Posterior vena cava (tissue), 2 donors: ENCODE data around the gene CPSF2. TPM values are rescaled to one million over a fixed set of nuclear protein-coding genes. Genes with fewer than 3 reads are reported as not detected.

ENCODE experiments used
- DNase-seq: peaks from one replicate; pipeline ENCODE4 v3.0.0-alpha.2; 2020; ENCODE audit warnings: low spot score
- intact Hi-C, 2 donors: fragments of 100-400 bp; cut with DNase I; formaldehyde crosslinking; loops; one replicate each; pipeline versions ENCODE4 v1.14.1 to v1.14.2; 2022 to 2023
- total RNA-seq, 2 donors: library from RNA; stranded (reverse); fragmentation: NEBNext Ultra II Directional; extraction: Animal tissue kit (Norgen Biotek cat#: 25700); gene quantifications; one replicate each; pipeline ENCODE4 v1.2.1, GENCODE V29; 2021
- donor health status: DM: yes; HTN: yes; CAD: no.
- donor health status: DM: yes; HTN: yes; CAD: no.

Gene CPSF2
- total RNA-seq, 2 donors from 2014 or later = 42.0 to 50.5 TPM

DNA sequence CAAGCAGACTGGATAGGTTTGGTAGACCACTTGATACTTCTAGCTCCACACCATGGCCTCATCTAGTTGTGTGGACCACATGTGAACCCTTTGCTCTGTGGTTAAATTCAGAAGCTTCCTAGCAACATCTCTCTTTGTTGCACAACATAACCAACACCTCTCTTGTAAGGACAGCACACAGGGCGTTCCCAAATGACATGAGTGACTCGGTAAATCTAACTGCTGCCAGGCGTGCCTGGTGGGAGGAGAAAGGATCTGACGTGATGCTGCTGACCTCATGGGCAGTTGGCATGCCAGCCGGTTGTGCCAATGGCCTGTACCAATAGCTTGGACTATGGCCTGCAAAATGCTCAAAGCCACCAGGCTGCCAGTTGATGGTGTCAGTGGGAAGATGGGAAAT, 93.8 kb downstream of the CPSF2 start:
- DNase-seq = no peak
- intact Hi-C loops = no loop called here

GRCh38 chr14:92217936-92218335, 96.2 kb downstream of the CPSF2 start:
- intact Hi-C loops = no loop called here
- no peak for DNase-seq

Other genes starting within 250 kb of the CPSF2 start
- 100 to 1,000 TPM; 105 to 186 TPM for gene FBLN5, start 174.3 kb upstream of the CPSF2 start, total RNA-seq
- gene TRIP11, start 81.9 kb upstream of the CPSF2 start, total RNA-seq = 10 to 100 TPM; 51.2 to 53.2 TPM
- gene ATXN3, start 15.4 kb upstream of the CPSF2 start, total RNA-seq = 10 to 100 TPM; 45.1 to 48.4 TPM
- gene NDUFB1, start 263 bp upstream of the CPSF2 start, total RNA-seq = 100 to 1,000 TPM in 1 of 2 donors, 10 to 100 TPM in 1; 92.3 to 158 TPM
- gene SLC24A4, start 201.2 kb downstream of the CPSF2 start, total RNA-seq = 1 to 10 TPM in 1 of 2 donors, under 1 TPM in 1; 0.67 to 1.2 TPM